Heart left ventricle (tissue), 16 donors: ENCODE measurements around the gene AKR1C3. TPM values are rescaled to one million over a fixed set of nuclear protein-coding genes. Genes with fewer than 3 reads are reported as not detected.

ENCODE experiments used
- ATAC-seq, 4 donors: fragments of 200-7000 bp; cut with Tn5 transposase; one replicate each; pipeline ENCODE4 v1.9.1; 2020 to 2022; ENCODE audit warnings: moderate library complexity in 4 of 4, mild to moderate bottlenecking in 3 of 4, moderate number of reproducible peaks in 1 of 4
- DNase-seq, 5 donors: peaks; one replicate each; pipeline ENCODE4 v3.0.0-alpha.2; 2020
- H3K27ac ChIP-seq, 12 donors: fragments of 200-600 bp; sonication (generic) in 4 of 12; one replicate each; pipeline versions ENCODE4 v1.5.0 to v1.8.0; 2016 to 2022; ENCODE audit warnings: mild to moderate bottlenecking in 2 of 12
- H3K27me3 ChIP-seq, 9 donors: fragments of 200-600 bp; sonication (generic) in 2 of 9; one replicate each; pipeline versions ENCODE4 v1.5.1 to v1.8.0; 2016 to 2022; ENCODE audit warnings: mild to moderate bottlenecking in 3 of 9
- H3K36me3 ChIP-seq, 9 donors: fragments of 200-600 bp; sonication (generic) in 2 of 9; one replicate each; pipeline versions ENCODE4 v1.5.0 to v1.8.0; 2018 to 2022; ENCODE audit warnings: mild to moderate bottlenecking in 2 of 9
- H3K4me1 ChIP-seq, 12 donors: fragments of 200-600 bp; sonication (generic) in 4 of 12; one replicate each; pipeline versions ENCODE4 v1.5.0 to v1.8.0; 2016 to 2022; ENCODE audit warnings: mild to moderate bottlenecking in 3 of 12
- H3K4me3 ChIP-seq, 12 donors: fragments of 200-600 bp; sonication (generic) in 4 of 12; one replicate each; pipeline versions ENCODE4 v1.5.0 to v1.8.0; 2017 to 2022; ENCODE audit warnings: mild to moderate bottlenecking in 9 of 12, moderate library complexity in 4 of 12
- H3K9me3 ChIP-seq, 12 donors: fragments of 200-600 bp; sonication (generic) in 4 of 12; one replicate each; pipeline versions ENCODE4 v1.5.0 to v1.8.0; 2016 to 2022; ENCODE audit warnings: mild to moderate bottlenecking in 1 of 12
- POLR2A ChIP-seq, 2 donors: fragments of 450-650 bp; IDR thresholded peaks; one replicate each; pipeline ENCODE4 v1.6.1; 2017; ENCODE audit warnings: antibody characterized with exemption in 2 of 2, mild to moderate bottlenecking in 2 of 2, moderate library complexity in 2 of 2
- WGBS, 4 donors: extraction: QIAGEN DNeasy Blood & Tissue Kit in 2 of 4; methylation state at CpG; one replicate each; pipeline versions ENCODE4 v1.1.5 to v1.1.7; 2013 to 2018; 5-methylcytosine and 5-hydroxymethylcytosine counted together
- intact Hi-C, 10 donors: fragments of 100-400 bp; cut with DNase I; formaldehyde crosslinking; loops; one replicate each; pipeline versions ENCODE4 v1.11.1 to v1.14.2; 2022
- polyA plus RNA-seq, 2 donors: library from polyadenylated mRNA; stranded (reverse); fragments of 200-250 nt; gene quantifications; one replicate each; pipeline ENCODE4 v1.2.3, GENCODE V29; 2013
- total RNA-seq, 9 donors: library from RNA; depleted of rRNA in 2 of 9; stranded (reverse); fragments of >200 nt in 2 of 9; fragmentation: NEBNext Ultra II Directional in 3 of 9; extraction: Animal tissue kit (Norgen Biotek cat#: 25700) in 3 of 9; gene quantifications; one replicate each; pipeline versions ENCODE4 v1.1.0 to v1.2.4, GENCODE V29; 2016 to 2023
- TF ChIP-seq, protein P1 (sequence below), 12 donors: fragments of 200-600 bp; sonication (generic) in 4 of 12; IDR thresholded peaks; one replicate each; pipeline versions ENCODE4 v1.5.0 to v1.8.0; 2018 to 2022; ENCODE audit warnings: antibody characterized with exemption in 12 of 12, mild to moderate bottlenecking in 5 of 12
- donor health status: ischemic (EF 13 %, LVEDD 7.1; RV severe dilation, severe dysfunction).
- donor health status: healthy with polysubstance abuse.
- donor health status: DM: no; HTN: yes; CAD: no.
- donor health status: DM: no; HTN: no; CAD: no.
- donor health status: ischemic (EF 25% LVEDD 6.9; RV normal size, moderate dysfunction).
- donor health status: ischemic (EF 25% LVEDD 5.7; RV mildly dilated, moderate dysfunction).
- donor health status: healthy.
- donor health status: DM: yes; HTN: yes; CAD: no.
- donor health status: ischemic (EF 35%, LVEDD 5.7; RV mildly dilated, moderate dysfunction).
- donor health status: nonischemic (EF 11% LVEDD 7.7; RV severe dilation, severe dysfunction).
- donor health status: DM: yes; HTN: yes; CAD: no.
- donor health status: PGD.
- donor health status: ischemic (EF 29% LVEDD 5.4; RV normal size, mild dysfunction).
- donor health status: nonischemic (EF 23%, LVEDD 6.1; RV moderate dilation, normal function).

Gene AKR1C3
- total and polyA plus RNA-seq, 11 donors = 13.9 to 25.1 (median 21.1) TPM

DNA sequence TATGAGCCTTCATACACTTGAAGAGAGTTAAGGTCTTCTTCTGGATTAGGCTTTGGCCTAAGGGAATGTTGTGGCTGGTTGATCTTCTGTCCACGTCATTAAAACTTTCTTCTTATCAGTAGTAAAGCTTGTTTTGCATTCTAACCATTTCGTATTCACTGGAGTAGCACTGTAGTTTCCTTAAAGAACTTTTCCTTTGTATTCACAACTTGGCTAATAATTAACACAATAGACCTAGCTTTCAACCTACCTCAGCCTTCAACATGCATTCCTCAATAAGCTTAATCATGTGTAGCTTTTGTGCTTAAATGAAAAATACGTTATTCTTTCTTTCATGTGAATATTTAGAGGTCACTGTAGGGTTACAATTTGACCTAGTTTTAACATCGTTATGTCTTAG, 48.0 kb downstream of the AKR1C3 start:
- Histone ChIP-seq H3K27me3 (no peaks in the 10 kb centered on the region), H3K36me3 (no peaks in the 10 kb centered on the region), H3K4me3 (no peak overlapping the region), H3K27ac (no peak overlapping the region), H3K9me3 (peaks cover 0 to 20% (median 3%) of the 10 kb centered on the region in 12 donors), H3K4me1 (no peaks in the 10 kb centered on the region)
- WGBS, 4 donors = 48 to 69% (median 62%) methylated on average over 4 of the region's 4 CpGs
- ATAC-seq (no peak), DNase-seq (no peak)
- TF ChIP-seq, protein P1, sequence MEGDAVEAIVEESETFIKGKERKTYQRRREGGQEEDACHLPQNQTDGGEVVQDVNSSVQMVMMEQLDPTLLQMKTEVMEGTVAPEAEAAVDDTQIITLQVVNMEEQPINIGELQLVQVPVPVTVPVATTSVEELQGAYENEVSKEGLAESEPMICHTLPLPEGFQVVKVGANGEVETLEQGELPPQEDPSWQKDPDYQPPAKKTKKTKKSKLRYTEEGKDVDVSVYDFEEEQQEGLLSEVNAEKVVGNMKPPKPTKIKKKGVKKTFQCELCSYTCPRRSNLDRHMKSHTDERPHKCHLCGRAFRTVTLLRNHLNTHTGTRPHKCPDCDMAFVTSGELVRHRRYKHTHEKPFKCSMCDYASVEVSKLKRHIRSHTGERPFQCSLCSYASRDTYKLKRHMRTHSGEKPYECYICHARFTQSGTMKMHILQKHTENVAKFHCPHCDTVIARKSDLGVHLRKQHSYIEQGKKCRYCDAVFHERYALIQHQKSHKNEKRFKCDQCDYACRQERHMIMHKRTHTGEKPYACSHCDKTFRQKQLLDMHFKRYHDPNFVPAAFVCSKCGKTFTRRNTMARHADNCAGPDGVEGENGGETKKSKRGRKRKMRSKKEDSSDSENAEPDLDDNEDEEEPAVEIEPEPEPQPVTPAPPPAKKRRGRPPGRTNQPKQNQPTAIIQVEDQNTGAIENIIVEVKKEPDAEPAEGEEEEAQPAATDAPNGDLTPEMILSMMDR (IDR thresholded peaks at IDR 0.05) = no peak
- intact Hi-C loops = no loop called here

DNA sequence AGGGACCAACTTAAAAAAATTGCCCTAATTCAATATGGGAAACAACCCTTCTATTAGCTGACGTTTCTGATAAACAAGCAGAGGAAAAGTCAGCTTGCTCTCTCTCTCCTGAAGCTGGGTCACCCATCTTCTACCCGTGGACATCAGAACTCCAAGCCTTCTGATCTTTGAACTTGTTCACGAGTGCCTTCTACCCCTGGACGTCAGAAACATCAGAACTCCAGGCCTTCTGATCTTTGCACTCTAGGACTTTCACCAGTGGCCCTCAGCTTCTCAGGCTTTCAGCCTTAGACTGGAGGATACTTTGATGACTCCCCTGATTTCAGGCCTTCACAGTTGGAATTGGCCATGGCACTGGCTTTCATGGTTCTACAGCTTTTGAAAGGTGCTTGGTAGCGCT, 48.9 kb downstream of the AKR1C3 start:
- 63 to 82% (median 68%) methylated on average over 5 of the region's 5 CpGs for WGBS, 4 donors
- no peaks in the 10 kb centered on the region for H3K36me3 ChIP-seq
- TF ChIP-seq POLR2A (IDR thresholded peaks at IDR 0.05) = no peak
- TF ChIP-seq, protein P1 (IDR thresholded peaks at IDR 0.05) = no peak
- no peak overlapping the region for H3K4me3 ChIP-seq
- no peak for DNase-seq
- no peaks in the 10 kb centered on the region for H3K4me1 ChIP-seq
- H3K9me3 ChIP-seq = peaks cover 0 to 13% (median 0%) of the 10 kb centered on the region in 12 donors
- H3K27me3 ChIP-seq = no peaks in the 10 kb centered on the region
- intact Hi-C loops = no loop called here
- H3K27ac ChIP-seq = no peak overlapping the region
- no peak for ATAC-seq

DNA sequence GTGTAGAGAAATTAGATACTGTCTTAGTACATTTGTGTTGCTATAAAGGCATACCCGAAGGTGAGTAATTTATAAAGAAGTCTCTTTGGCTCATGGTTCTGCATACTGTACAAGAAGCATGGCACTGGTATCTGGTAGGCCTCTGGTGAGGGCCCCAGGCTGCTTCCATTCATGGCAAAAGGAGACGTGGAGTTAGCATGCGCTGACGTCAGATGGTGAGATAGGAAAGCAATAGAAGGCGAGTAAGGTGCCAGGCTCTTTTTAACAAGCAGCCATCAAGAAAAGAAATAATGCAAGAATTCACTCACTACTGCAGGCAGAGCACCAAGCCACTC, 52.7 kb downstream of the AKR1C3 start:
- DNase-seq (no peak), ATAC-seq (no peak)
- H3K27ac ChIP-seq = no peak overlapping the region
- H3K36me3 ChIP-seq = no peaks in the 10 kb centered on the region
- peaks cover 0 to 16% (median 4%) of the 10 kb centered on the region in 12 donors for H3K9me3 ChIP-seq
- intact Hi-C loops = no loop called here
- H3K4me1 ChIP-seq = no peaks in the 10 kb centered on the region
- no peaks in the 10 kb centered on the region for H3K27me3 ChIP-seq
- TF ChIP-seq POLR2A (IDR thresholded peaks at IDR 0.05) = no peak
- TF ChIP-seq, protein P1 (IDR thresholded peaks at IDR 0.05) = no peak
- H3K4me3 ChIP-seq = no peak overlapping the region
- 78 to 91% (median 88%) methylated on average over 5 of the region's 5 CpGs for WGBS, 4 donors

DNA sequence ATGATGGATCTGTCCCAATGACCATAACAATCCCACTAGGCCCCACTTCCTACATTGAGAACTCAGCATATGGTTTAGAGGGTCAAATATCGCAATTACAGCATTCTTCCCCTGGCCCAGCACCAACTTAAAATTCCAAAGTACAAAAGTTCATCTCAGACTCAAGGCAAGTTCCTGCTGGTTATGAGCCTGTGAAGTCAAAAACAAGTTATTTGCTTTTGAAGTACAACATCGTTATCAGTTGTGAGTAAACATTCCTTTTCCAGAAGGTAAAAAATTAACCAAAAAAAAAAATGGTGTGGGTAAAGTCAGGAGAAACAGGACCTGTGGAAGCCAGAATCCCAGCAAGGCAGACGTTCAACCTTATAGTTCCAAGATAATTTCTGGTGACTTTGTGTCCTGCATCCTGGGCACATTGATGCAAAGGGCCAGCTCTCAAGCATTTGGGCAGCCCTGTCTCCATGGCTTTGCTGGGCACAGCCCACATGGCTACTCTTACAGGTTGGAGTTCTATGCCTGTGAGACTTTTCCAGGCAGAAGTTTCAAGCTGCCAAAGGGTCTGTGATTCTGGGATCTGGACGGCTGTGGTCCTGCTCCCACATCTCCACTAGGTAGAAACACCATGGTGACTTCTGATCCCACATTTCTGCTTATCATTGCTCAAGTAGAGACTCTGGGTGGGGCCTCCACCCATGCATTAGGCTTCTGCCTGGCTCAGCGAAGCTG, 53.2 kb downstream of the AKR1C3 start:
- Histone ChIP-seq H3K36me3 (no peaks in the 10 kb centered on the region), H3K9me3 (peaks cover 0 to 16% (median 4%) of the 10 kb centered on the region in 12 donors), H3K27me3 (no peaks in the 10 kb centered on the region), H3K4me3 (no peak overlapping the region), H3K4me1 (no peaks in the 10 kb centered on the region), H3K27ac (no peak overlapping the region)
- TF ChIP-seq, protein P1 (IDR thresholded peaks at IDR 0.05) = no peak
- no peak for TF ChIP-seq POLR2A (IDR thresholded peaks at IDR 0.05)
- WGBS, 4 donors = 71 to 97% (median 82%) methylated on average over 5 of the region's 5 CpGs
- intact Hi-C loops = no loop called here
- ATAC-seq (no peak), DNase-seq (no peak)
